GM18858 (cell line): ENCODE data around the gene KIF27.
"Not testable (repeated sequence)": the region's sequence is repeated elsewhere in the genome, so short reads cannot be mapped to it uniquely, and the experiment has no call there.

Source experiments
- ATAC-seq: cut with Tn5 transposase; IDR thresholded peaks from one replicate; pipeline ENCODE4 v1.9.1; 2021; ENCODE audit not compliant: unreplicated experiment

KIF27 gene

GRCh38 chr9:83920927-83921707 is at the start of gene KIF27:
KIF27 (minus strand) TSS chr9:83921432; CDS start chr9:83915591, 5,841 bp downstream.
- ATAC-seq = peak; percentile 90

GRCh38 chr9:83969602-83970001 is 48.4 kb upstream of the KIF27 start:
- no peak for ATAC-seq

GRCh38 chr9:83967073-83967472 is 45.8 kb upstream of the KIF27 start:
- no peak for ATAC-seq

- no peak for ATAC-seq
Observed at GRCh38 chr9:83966209-83966582, 45.0 kb upstream of the KIF27 start.

GRCh38 chr9:83965350-83966208 is 44.3 kb upstream of the KIF27 start:
- ATAC-seq = no peak

- no peak for ATAC-seq
Observed at GRCh38 chr9:83964973-83965349, 43.7 kb upstream of the KIF27 start.

- ATAC-seq = no peak
Observed at GRCh38 chr9:83962165-83962564, 40.9 kb upstream of the KIF27 start.

- ATAC-seq = no peak
Observed at GRCh38 chr9:83960991-83961390, 39.8 kb upstream of the KIF27 start.

GRCh38 chr9:83959061-83959460 is 37.8 kb upstream of the KIF27 start:
- no peak for ATAC-seq

- no peak for ATAC-seq
Observed at GRCh38 chr9:83957248-83957513, 35.9 kb upstream of the KIF27 start.

GRCh38 chr9:83956436-83957247 is 35.4 kb upstream of the KIF27 start:
- peak; percentile 67 for ATAC-seq

GRCh38 chr9:83956086-83956435 is 34.8 kb upstream of the KIF27 start:
- peak; percentile 43 for ATAC-seq

- not testable (repeated sequence) for ATAC-seq
Observed at GRCh38 chr9:83948096-83948495, 26.9 kb upstream of the KIF27 start.

- ATAC-seq = no peak
Observed at GRCh38 chr9:83940590-83941303, 19.5 kb upstream of the KIF27 start.

GRCh38 chr9:83937861-83938455 is 16.7 kb upstream of the KIF27 start:
- ATAC-seq = peak; percentile 56

- ATAC-seq = no peak
Observed at GRCh38 chr9:83936523-83936922, 15.3 kb upstream of the KIF27 start.

- no peak for ATAC-seq
Observed at GRCh38 chr9:83935276-83935935, 14.2 kb upstream of the KIF27 start.

GRCh38 chr9:83934569-83935275 is 13.5 kb upstream of the KIF27 start:
- no peak for ATAC-seq

- ATAC-seq = no peak
Observed at GRCh38 chr9:83933790-83934189, 12.6 kb upstream of the KIF27 start.

- no peak for ATAC-seq
Observed at GRCh38 chr9:83932851-83933250, 11.6 kb upstream of the KIF27 start.
